ENCODE measurements around the gene FTO. TPM values are rescaled to one million over a fixed set of nuclear protein-coding genes. Genes with fewer than 3 reads are reported as not detected.
A peak's percentile ranks its signal among the peaks of the same experiment; 100 is the strongest.
"Not testable (repeated sequence)": the region's sequence is repeated elsewhere in the genome, so short reads cannot be mapped to it uniquely, and the experiment has no call there.

The FTO gene
- total and polyA plus RNA-seq, 5 experiments from 2014 or later, result 51.2 to 91.9 (median 70.2) TPM

DNA sequence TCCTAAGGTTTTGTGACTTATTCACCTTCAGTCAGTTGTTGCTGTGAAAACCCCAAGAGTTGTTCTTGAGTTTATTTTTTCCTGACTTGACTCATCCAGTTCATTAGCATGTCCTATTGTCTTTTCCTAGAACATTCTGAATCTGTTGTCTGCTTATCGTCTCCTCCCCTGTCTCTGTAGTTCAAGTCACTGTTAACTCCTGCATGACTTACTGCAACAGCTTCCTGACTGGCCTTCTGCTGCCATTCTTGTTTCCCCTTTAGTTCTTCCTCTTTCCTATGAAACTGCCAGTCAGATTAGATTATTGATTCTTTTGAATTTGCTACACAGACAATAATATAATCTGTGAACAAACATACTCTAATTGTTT is 161.5 kb downstream of the FTO start:
- no peak for ATAC-seq
- no peak for DNase-seq
- Mint-ChIP-seq H3K27ac (peak overlapping the region in 4 of 10 donors; percentile 4 to 52 (median 15)), H3K27me3 (no peaks in the 10 kb centered on the region), H3K4me3 (no peak overlapping the region), H3K36me3 (peaks cover 39 to 62% (median 58%) of the 10 kb centered on the region in 3 donors), H3K9me3 (peaks cover 0 to 28% (median 17%) of the 10 kb centered on the region in 9 donors), H3K4me1 (peaks cover 0 to 12% (median 5%) of the 10 kb centered on the region in 4 donors)
- POLR2A ChIA-PET, result no interaction called here

DNA sequence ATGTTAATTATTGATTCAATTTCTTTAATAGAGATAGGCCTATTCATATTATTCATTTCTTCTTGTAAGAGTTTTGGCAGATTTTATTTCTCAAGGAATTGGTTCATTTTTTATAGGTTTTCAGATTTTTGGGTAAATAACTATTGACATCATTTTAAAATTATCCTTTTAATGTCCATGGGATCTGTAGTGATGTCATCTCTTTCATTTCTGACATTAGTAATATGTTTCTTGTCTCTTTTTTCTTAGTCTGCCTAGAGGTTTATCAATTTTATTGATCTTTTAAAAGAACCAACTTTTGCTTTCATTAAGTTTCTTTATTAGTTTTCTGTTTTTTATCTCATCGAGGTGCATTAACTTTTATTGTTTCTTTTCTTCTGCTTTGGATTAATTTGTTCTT is 162.6 kb downstream of the FTO start:
- Mint-ChIP-seq H3K4me1 (peaks cover 0 to 12% (median 5%) of the 10 kb centered on the region in 4 donors), H3K9me3 (peaks cover 0 to 37% (median 26%) of the 10 kb centered on the region in 9 donors), H3K27me3 (no peaks in the 10 kb centered on the region), H3K27ac (no peak overlapping the region), H3K36me3 (peaks cover 48 to 71% (median 68%) of the 10 kb centered on the region in 3 donors), H3K4me3 (no peak overlapping the region)
- no peak for ATAC-seq
- POLR2A ChIA-PET, result no interaction called here
- no peak for DNase-seq

DNA sequence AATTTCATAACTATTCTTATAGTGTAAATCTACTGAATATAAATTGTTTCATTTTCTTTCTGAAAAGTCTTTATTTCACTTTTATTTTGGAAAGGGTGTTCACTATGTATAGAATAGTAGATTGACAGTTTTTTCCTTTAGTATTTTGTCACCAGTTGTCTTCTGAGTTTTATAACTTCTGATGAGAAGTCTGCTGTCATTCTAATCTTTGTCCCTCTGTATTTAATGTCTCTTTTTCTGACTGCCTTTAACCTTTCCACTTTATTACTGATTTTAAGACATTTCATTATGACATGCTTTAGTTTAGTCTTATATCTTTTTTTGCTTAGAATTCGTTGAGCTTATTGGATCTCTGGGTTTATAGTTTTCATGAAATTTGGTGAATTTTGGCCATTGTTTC is 166.9 kb downstream of the FTO start:
- no peak overlapping the region for H3K4me3 Mint-ChIP-seq
- POLR2A ChIA-PET, result no interaction called here
- peaks cover 5 to 14% (median 10%) of the 10 kb centered on the region in 4 donors for H3K4me1 Mint-ChIP-seq
- ATAC-seq (no peak), DNase-seq (no peak)
- H3K36me3 Mint-ChIP-seq, result peaks cover 49 to 82% (median 77%) of the 10 kb centered on the region in 3 donors
- no peaks in the 10 kb centered on the region for H3K27me3 Mint-ChIP-seq
- no peak overlapping the region for H3K27ac Mint-ChIP-seq
- H3K9me3 Mint-ChIP-seq, result peaks cover 0 to 43% (median 22%) of the 10 kb centered on the region in 9 donors

DNA sequence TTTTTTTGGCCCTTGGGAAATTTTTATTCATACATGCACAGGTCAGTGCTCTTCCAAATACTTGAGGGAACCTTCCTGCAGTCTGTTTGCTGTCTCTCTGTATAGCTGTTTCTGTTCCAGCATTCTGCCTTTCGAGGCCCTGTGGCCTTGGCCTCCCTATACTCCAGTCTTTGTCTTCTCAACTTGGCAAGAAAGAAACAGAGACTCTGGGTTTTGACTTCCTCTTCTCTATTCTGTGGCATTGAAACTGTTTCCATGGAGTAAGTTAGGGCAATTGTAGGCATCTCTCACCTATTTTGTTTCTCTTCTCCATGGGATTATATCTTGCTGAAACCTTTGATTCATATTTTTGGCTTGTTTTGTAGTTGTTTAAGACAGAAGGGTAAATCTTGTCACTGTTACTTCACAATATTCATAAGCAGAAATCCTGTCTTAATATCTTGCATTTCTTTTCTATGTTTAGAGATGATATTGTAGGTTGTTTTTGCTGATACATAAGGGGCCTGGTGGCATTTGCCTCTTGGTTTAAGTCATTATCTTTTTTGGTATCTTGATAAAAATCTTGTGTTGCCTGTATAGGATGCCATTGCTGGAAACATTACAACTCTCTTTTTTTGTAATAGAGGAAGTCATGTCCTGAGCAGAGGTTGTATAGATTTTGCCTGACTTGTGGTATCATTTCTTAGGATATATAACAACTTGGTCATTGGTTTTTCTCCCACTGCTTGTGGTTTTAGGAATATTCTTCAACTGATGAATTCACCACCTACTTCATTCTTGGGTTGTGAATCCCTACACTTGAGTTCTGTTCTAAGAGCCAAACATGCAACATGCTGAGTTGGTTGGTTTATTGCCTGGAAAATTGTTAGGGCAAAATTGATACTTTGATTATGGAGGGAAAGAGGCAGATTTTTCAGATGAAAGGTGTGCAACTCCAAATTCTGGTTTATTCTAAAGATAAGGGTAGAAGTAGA is 168.6 kb downstream of the FTO start:
- Mint-ChIP-seq H3K27ac (peak overlapping the region in 1 of 10 donors; percentile 18), H3K36me3 (peaks cover 34 to 71% (median 71%) of the 10 kb centered on the region in 3 donors), H3K9me3 (peaks cover 0 to 34% (median 17%) of the 10 kb centered on the region in 9 donors), H3K27me3 (no peaks in the 10 kb centered on the region), H3K4me1 (peaks cover 5 to 12% (median 8%) of the 10 kb centered on the region in 4 donors), H3K4me3 (no peak overlapping the region)
- no peak for ATAC-seq
- no peak for DNase-seq
- POLR2A ChIA-PET, result no interaction called here

- peaks cover 0 to 6% (median 0%) of the 10 kb centered on the region in 9 donors for H3K9me3 Mint-ChIP-seq
- no peak overlapping the region for H3K4me3 Mint-ChIP-seq
- H3K36me3 Mint-ChIP-seq, result peaks cover 6 to 62% (median 43%) of the 10 kb centered on the region in 3 donors
- ATAC-seq (no peak), DNase-seq (no peak)
- POLR2A ChIA-PET, result no interaction called here
- no peak overlapping the region for H3K27ac Mint-ChIP-seq
- peaks cover 5 to 12% (median 8%) of the 10 kb centered on the region in 4 donors for H3K4me1 Mint-ChIP-seq
- no peaks in the 10 kb centered on the region for H3K27me3 Mint-ChIP-seq
Measured at GRCh38 chr16:53876811-53877210, 172.9 kb downstream of the FTO start.

DNA sequence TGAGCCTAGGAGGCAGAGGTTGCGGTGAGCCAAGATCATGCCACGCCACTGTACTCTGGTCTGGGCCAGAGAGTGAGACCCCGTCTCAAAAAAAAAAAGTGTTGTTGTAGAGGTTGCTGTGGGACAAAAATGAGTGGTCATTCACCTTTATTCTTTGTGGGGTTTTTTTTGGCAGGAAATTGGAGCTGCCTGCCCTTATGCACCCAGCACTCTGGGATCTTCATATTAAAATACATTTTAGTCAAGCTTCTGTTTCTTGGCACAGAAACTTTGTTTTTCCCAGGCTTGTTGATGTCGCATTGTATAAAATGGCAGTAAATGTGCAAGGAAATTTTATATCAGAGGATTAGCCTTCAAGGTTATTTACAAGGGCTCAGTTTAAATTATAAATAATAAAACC is 174.3 kb downstream of the FTO start:
- peaks cover 0 to 6% (median 4%) of the 10 kb centered on the region in 4 donors for H3K4me1 Mint-ChIP-seq
- H3K9me3 Mint-ChIP-seq, result no peaks in the 10 kb centered on the region
- H3K36me3 Mint-ChIP-seq, result peaks cover 8 to 57% (median 46%) of the 10 kb centered on the region in 3 donors
- H3K27me3 Mint-ChIP-seq, result no peaks in the 10 kb centered on the region
- H3K4me3 Mint-ChIP-seq, result no peak overlapping the region
- POLR2A ChIA-PET, result no interaction called here
- no peak overlapping the region for H3K27ac Mint-ChIP-seq
- ATAC-seq (no peak), DNase-seq (no peak)

DNA sequence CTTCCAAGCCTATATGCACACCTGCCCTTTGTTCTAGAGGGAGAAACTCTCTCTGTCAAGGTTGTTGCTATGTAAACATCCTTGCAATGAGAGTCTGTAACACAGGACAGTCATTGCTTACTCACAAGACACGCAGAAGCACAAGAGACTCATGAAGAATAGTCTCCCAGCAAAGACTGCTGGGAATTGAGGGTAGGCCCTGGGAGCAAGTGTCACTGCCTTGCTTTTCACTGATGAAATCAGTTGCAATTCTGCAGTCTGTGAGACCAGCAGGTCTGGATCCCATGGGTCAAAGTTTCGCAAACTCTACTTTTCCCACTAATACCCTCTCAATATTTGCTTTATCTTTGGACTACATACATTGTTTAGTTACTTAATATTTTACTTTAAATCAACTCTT is 177.4 kb downstream of the FTO start:
- POLR2A ChIA-PET, result no interaction called here
- no peaks in the 10 kb centered on the region for H3K9me3 Mint-ChIP-seq
- ATAC-seq (no peak), DNase-seq (no peak)
- peaks cover 21 to 63% (median 53%) of the 10 kb centered on the region in 3 donors for H3K36me3 Mint-ChIP-seq
- H3K4me1 Mint-ChIP-seq, result peaks cover 0 to 5% (median 1%) of the 10 kb centered on the region in 4 donors
- H3K27me3 Mint-ChIP-seq, result no peaks in the 10 kb centered on the region
- H3K4me3 Mint-ChIP-seq, result no peak overlapping the region
- no peak overlapping the region for H3K27ac Mint-ChIP-seq

DNA sequence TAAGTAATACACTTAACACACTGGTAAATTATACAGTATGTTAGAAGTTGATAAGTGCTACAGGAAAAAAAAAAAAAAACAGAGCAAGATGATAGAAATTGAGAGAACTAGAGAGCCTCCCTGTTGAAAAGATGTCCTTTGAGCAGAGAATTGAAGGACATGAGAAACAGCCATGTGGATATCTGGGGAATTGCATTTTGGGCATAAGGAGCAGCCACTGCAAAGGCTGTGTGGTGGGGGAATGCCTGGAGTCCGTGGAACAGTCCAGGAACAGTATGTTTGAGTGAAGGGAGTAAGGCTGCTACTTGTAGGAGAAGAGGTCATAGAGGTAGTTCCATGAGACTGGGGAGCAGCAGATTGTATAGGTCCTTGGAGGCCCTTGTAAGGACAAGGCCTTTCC is 178.4 kb downstream of the FTO start:
- Mint-ChIP-seq H3K36me3 (peaks cover 29 to 65% (median 56%) of the 10 kb centered on the region in 3 donors), H3K4me3 (no peak overlapping the region), H3K27me3 (no peaks in the 10 kb centered on the region), H3K9me3 (peaks cover 0 to 5% (median 0%) of the 10 kb centered on the region in 9 donors), H3K4me1 (peaks cover 0 to 5% (median 1%) of the 10 kb centered on the region in 4 donors), H3K27ac (no peak overlapping the region)
- ATAC-seq (no peak), DNase-seq (no peak)
- POLR2A ChIA-PET, result no interaction called here

- peaks cover 29 to 64% (median 64%) of the 10 kb centered on the region in 3 donors for H3K36me3 Mint-ChIP-seq
- DNase-seq (no peak), ATAC-seq (no peak)
- no peak overlapping the region for H3K4me3 Mint-ChIP-seq
- POLR2A ChIA-PET, result no interaction called here
- no peak overlapping the region for H3K27ac Mint-ChIP-seq
- H3K4me1 Mint-ChIP-seq, result peaks cover 0 to 5% (median 1%) of the 10 kb centered on the region in 4 donors
- H3K27me3 Mint-ChIP-seq, result no peaks in the 10 kb centered on the region
- H3K9me3 Mint-ChIP-seq, result peaks cover 0 to 5% (median 0%) of the 10 kb centered on the region in 9 donors
Measured at GRCh38 chr16:53884748-53885147, 180.8 kb downstream of the FTO start.

DNA sequence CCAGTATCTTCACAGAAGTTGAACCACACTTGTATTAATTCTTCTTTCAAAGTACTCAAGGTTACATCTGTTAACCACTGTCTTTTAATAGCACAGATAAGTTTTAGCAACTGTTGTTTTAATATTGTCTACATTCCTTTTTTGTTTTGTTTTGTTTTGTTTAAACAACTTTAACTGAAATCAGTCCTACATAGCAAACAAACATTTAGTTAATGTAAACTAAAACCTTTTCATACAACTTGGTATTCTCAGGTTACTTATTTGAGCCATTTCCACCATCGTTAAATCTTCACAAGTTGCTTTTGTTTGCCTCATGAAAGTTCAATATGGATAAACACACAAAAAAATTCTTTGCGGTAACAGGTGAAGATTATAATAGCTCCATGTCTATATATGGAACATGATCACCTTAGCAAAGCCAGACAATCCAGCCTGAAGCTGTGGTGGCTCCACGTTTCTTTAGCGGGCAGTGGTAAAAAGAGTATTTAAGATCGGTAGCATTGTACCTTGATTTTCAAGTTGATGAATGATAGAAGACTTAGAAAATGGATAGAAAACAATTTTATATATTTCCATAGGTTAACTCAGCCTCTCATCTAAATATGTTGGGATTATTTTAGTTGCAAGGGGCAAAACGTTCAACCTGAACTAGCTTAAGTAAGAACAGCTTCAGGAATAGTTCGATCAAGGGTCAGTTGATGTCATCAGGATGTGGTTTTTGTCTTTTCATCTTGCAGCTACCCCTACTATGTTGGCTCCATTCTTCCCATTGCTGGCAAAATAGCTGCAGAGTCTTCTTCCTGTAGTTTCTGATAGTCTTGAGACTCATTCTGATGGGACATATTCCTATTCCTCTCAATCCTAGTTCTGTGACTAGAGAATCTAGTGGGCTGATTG is 182.8 kb downstream of the FTO start:
- ATAC-seq (no peak), DNase-seq (no peak)
- Mint-ChIP-seq H3K4me1 (peaks cover 0 to 5% (median 1%) of the 10 kb centered on the region in 4 donors), H3K27ac (peak overlapping the region in 2 of 10 donors; percentile 11 to 55), H3K27me3 (no peaks in the 10 kb centered on the region), H3K4me3 (no peak overlapping the region), H3K9me3 (peaks cover 0 to 5% (median 0%) of the 10 kb centered on the region in 9 donors), H3K36me3 (peaks cover 29 to 56% (median 53%) of the 10 kb centered on the region in 3 donors)
- POLR2A ChIA-PET, result no interaction called here

DNA sequence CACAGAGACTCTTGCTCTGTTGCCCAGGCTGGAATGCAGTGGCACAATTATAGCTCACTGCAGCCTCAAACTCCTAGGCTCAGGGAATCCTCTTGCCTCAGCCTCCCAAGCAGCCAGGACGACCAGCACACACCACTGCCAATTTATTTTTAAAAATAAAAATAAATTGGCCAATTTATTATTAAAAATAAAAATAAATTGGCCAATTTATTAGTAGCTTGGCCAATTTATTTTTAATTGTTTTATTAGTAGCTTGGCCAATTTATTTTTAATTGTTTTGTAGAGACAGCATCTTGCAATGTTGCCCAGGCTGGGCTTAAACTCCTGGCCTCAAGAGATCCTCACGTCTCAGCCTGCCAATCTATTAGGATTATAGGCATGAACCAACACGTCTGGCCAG is 184.3 kb downstream of the FTO start:
- Mint-ChIP-seq H3K27ac (no peak overlapping the region), H3K27me3 (no peaks in the 10 kb centered on the region), H3K4me3 (no peak overlapping the region), H3K9me3 (peaks cover 0 to 5% (median 0%) of the 10 kb centered on the region in 9 donors), H3K36me3 (peaks cover 21 to 54% (median 42%) of the 10 kb centered on the region in 3 donors), H3K4me1 (peaks cover 0 to 2% (median under 1%) of the 10 kb centered on the region in 4 donors)
- POLR2A ChIA-PET, result no interaction called here
- ATAC-seq (no peak), DNase-seq (no peak)

DNA sequence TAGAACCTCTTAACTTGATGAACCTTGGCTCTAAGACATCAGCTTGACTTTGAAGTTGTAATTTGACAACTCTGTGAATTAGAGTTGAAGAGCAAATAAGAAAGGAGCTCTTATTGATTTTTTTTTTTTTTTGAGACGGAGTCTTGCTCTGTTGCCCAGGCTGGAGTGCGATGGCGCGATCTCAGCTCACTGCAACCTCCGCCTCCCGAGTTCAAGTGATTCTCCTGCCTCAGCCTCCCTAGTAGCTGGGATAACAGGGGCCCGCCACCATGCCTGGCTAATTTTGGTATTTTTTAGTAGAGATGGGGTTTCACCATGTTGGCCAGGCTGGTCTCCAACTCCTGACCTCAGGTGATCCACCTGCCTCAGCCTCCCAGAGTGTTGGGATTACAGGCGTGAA is 186.9 kb downstream of the FTO start:
- peaks cover 8 to 38% (median 24%) of the 10 kb centered on the region in 3 donors for H3K36me3 Mint-ChIP-seq
- H3K27me3 Mint-ChIP-seq, POLR2A ChIA-PET, H3K4me1 Mint-ChIP-seq, H3K4me3 Mint-ChIP-seq, H3K27ac Mint-ChIP-seq, ATAC-seq, DNase-seq, H3K9me3 Mint-ChIP-seq: not testable (repeated sequence)
